Fibroblast of lung (primary cell): Measurements from ENCODE around the gene KCNH4. TPM values are rescaled to one million over a fixed set of nuclear protein-coding genes. Genes with fewer than 3 reads are reported as not detected.

ENCODE experiments used
- DNase-seq, 2 donors: peaks; one replicate each; pipeline versions ENCODE4 v3.0.0 to v3.0.0-alpha.2; 2010; ENCODE audit warnings: low read depth in 2 of 2
- H2AFZ ChIP-seq: 2 replicates; pipeline ENCODE4 v1.5.1; 2012; ENCODE audit warnings: low read length, control low read depth, inconsistent platforms
- H3K27ac ChIP-seq: 2 replicates; pipeline ENCODE4 v1.5.1; 2011; ENCODE audit warnings: low read length, control low read depth; ENCODE audit not compliant: insufficient read depth
- H3K27me3 ChIP-seq: 2 replicates; pipeline ENCODE4 v1.5.1; 2011; ENCODE audit warnings: mild to moderate bottlenecking, low read length; ENCODE audit not compliant: control insufficient read depth, insufficient read depth
- H3K36me3 ChIP-seq: 2 replicates; pipeline ENCODE4 v1.5.1; 2011; ENCODE audit warnings: low read length; ENCODE audit not compliant: control insufficient read depth, insufficient read depth
- H3K4me1 ChIP-seq: 2 replicates; pipeline ENCODE4 v1.5.1; 2011; ENCODE audit warnings: low read length; ENCODE audit not compliant: control insufficient read depth, insufficient read depth; ENCODE audit errors: extremely low read depth
- H3K4me2 ChIP-seq: 2 replicates; pipeline ENCODE4 v1.5.1; 2011; ENCODE audit warnings: low read length, control low read depth; ENCODE audit not compliant: insufficient read depth; ENCODE audit errors: extremely low read depth
- H3K4me3 ChIP-seq, 4 experiments: fragments of 200-600 bp in 1 of 4; sonication (generic) in 1 of 4; replicated peaks in 1 of 4; 2 replicates each; pipeline ENCODE4 v1.5.1; 2011 to 2016; ENCODE audit warnings: low read length in 4 of 4, low read depth in 3 of 4, mild to moderate bottlenecking in 3 of 4, control low read depth in 2 of 4, inconsistent platforms in 1 of 4, mixed read lengths in 1 of 4; ENCODE audit not compliant: insufficient read depth in 1 of 4; ENCODE audit errors: control extremely low read depth in 1 of 4
- H3K79me2 ChIP-seq: 2 replicates; pipeline ENCODE4 v1.5.1; 2012; ENCODE audit warnings: mild to moderate bottlenecking, low read length, inconsistent platforms; ENCODE audit not compliant: control insufficient read depth, insufficient read depth
- H3K9ac ChIP-seq: 2 replicates; pipeline ENCODE4 v1.5.1; 2011; ENCODE audit warnings: mild to moderate bottlenecking, low read length, control low read depth; ENCODE audit not compliant: insufficient read depth
- H3K9me3 ChIP-seq: 2 replicates; pipeline ENCODE4 v1.5.1; 2012; ENCODE audit warnings: low read depth, low read length; ENCODE audit not compliant: control insufficient read depth, insufficient read depth
- H4K20me1 ChIP-seq: 2 replicates; pipeline ENCODE4 v1.5.1; 2011; ENCODE audit warnings: low read length; ENCODE audit not compliant: control insufficient read depth, insufficient read depth; ENCODE audit errors: extremely low read depth
- CTCF ChIP-seq, 2 donors: IDR thresholded peaks in 1 of 2; conservative IDR thresholded peaks in 1 of 2; 1 replicate in 1 of 2; 2 replicates in 1 of 2; pipeline ENCODE4 v1.5.1; 2011 to 2012; ENCODE audit warnings: low read length in 2 of 2, control low read depth in 1 of 2, inconsistent platforms in 1 of 2, low read depth in 1 of 2, mild to moderate bottlenecking in 1 of 2
- EZH2 ChIP-seq: IDR thresholded peaks from 2 replicates; pipeline ENCODE4 v1.5.1; 2012; ENCODE audit warnings: low read length, control low read depth, mild to moderate bottlenecking; ENCODE audit errors: missing control alignments
- polyA plus RNA-seq, 2 donors: library from polyadenylated mRNA; depleted of rRNA in 1 of 2; stranded (reverse) in 1 of 2; unstranded in 1 of 2; fragments of >200 nt; gene quantifications; 2 replicates each; pipeline ENCODE4 v1.2.1, GENCODE V29; 2011 to 2012; ENCODE audit warnings: missing spikeins in 1 of 2
- total RNA-seq: library from RNA; depleted of rRNA; stranded (reverse); fragments of >200 nt; gene quantifications from 2 replicates; pipeline ENCODE4 v1.2.1, GENCODE V29; 2014

Gene KCNH4
- total and polyA plus RNA-seq, 2 donors (not counting 1 experiment from before 2014, with no cell fraction given): 0.03 TPM; not detected in 1

- no peak overlapping the region for H3K9ac ChIP-seq
- H3K79me2 ChIP-seq: no peaks in the 10 kb centered on the region
- H3K4me3 ChIP-seq: no peak overlapping the region
- H4K20me1 ChIP-seq: no peaks in the 10 kb centered on the region
- H3K36me3 ChIP-seq: no peaks in the 10 kb centered on the region
- no peak overlapping the region for H2AFZ ChIP-seq
- no peak for DNase-seq
- no peak for TF ChIP-seq EZH2
- no peak for TF ChIP-seq CTCF (conservative IDR thresholded peaks at IDR 0.05 in 1 of 2, IDR thresholded peaks at IDR 0.05 in 1 of 2; ENCODE audit: low read depth in 1 of 2, low read length in 2 of 2)
- no peak overlapping the region for H3K4me2 ChIP-seq
- no peaks in the 10 kb centered on the region for H3K9me3 ChIP-seq
- H3K27me3 ChIP-seq: no peaks in the 10 kb centered on the region
- H3K27ac ChIP-seq: no peak overlapping the region
- no peaks in the 10 kb centered on the region for H3K4me1 ChIP-seq
These were observed 18.0 kb upstream of the KCNH4 start for GRCh38 chr17:42198897-42199296.

- H3K27ac ChIP-seq: no peak overlapping the region
- no peak overlapping the region for H2AFZ ChIP-seq
- no peaks in the 10 kb centered on the region for H3K4me1 ChIP-seq
- H3K79me2 ChIP-seq: no peaks in the 10 kb centered on the region
- no peaks in the 10 kb centered on the region for H3K36me3 ChIP-seq
- no peak for TF ChIP-seq EZH2
- no peak for TF ChIP-seq CTCF (conservative IDR thresholded peaks at IDR 0.05 in 1 of 2, IDR thresholded peaks at IDR 0.05 in 1 of 2; ENCODE audit: low read depth in 1 of 2, low read length in 2 of 2)
- H4K20me1 ChIP-seq: no peaks in the 10 kb centered on the region
- DNase-seq: no peak
- no peaks in the 10 kb centered on the region for H3K9me3 ChIP-seq
- H3K4me2 ChIP-seq: no peak overlapping the region
- H3K9ac ChIP-seq: no peak overlapping the region
- H3K27me3 ChIP-seq: no peaks in the 10 kb centered on the region
- no peak overlapping the region for H3K4me3 ChIP-seq
These were observed 16.7 kb upstream of the KCNH4 start for GRCh38 chr17:42197564-42198156.

DNA sequence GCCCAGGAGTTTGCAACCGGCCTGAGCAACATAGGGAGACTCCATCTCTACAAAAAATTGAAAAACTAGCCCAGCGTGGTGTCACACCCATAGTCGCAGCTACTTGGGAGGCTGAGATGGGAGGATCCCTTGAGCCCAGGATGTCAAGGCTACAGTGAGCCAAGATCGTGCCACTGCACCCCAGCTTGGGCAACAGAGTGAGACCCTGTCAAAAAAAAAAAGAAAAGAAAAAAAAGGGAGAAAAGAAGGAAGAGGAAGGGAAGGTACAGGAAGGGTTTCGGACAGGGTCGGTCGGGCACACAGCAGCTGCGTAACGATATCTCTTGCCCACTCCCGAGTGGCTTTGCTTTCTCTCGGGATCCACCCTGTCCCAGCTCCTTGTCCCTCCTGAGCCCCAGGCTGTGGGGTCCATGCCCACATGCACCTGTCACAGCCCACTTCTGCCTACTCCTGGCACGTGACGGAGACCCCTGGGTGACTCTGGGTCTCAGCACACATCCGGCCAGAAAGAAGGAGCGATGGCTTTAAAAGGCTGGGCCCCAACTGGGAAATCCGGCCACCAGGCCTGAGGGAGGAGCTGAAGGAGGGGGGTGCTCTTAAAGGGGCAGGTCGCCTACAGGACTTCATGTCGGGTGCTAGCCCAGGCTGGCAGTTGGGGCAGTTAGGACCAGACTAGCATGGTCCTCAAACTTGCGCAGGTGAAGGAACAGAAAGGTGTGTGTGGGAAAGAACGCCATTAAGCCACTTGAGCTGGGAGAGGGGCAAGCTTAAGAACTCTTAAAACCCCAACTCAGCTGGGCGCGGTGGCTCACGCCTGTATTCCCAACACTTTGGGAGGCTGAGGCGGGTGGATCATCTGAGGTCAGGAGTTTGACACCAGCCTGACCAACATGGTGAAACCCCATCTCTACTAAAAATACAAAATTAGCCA is 13.3 kb upstream of the KCNH4 start, which contains the start of gene GHDC:
GHDC (minus strand) TSS at position 526 of the 931 bp plus-strand sequence. CDS start 913 bp downstream, outside the sequence.
- Histone ChIP-seq H3K79me2 (no peaks in the 10 kb centered on the region), H3K4me3 (peak within 1 kb of the TSS; percentile 79 to 91 (median 84)), H4K20me1 (no peaks in the 10 kb centered on the region), H2AFZ (peak within 1 kb of the TSS; percentile 100), H3K27me3 (no peaks in the 10 kb centered on the region), H3K4me1 (no peaks in the 10 kb centered on the region), H3K27ac (peak within 1 kb of the TSS; percentile 78), H3K9ac (peak within 1 kb of the TSS; percentile 55), H3K9me3 (no peaks in the 10 kb centered on the region), H3K4me2 (peak within 1 kb of the TSS; percentile 98), H3K36me3 (no peaks in the 10 kb centered on the region)
- DNase-seq: peak; percentile 70 to 76
- TF ChIP-seq EZH2: no peak
- TF ChIP-seq CTCF (conservative IDR thresholded peaks at IDR 0.05 in 1 of 2, IDR thresholded peaks at IDR 0.05 in 1 of 2; ENCODE audit: low read depth in 1 of 2, low read length in 2 of 2): no peak
